GM10248 (cell line): Measurements from ENCODE around the gene NELL1.
"Not testable (repeated sequence)": the region's sequence is repeated elsewhere in the genome, so short reads cannot be mapped to it uniquely, and the experiment has no call there.

Experiments used
- CTCF ChIA-PET: fragments of 300-600 bp; sonication (Branson Sonifier 250); formaldehyde crosslinking; extraction: SDS; loops from one replicate; lab custom pipeline; 2021; ENCODE audit warnings: antibody characterized with exemption; lab: Yijun Ruan, JAX
- POLR2A ChIA-PET: fragments of 350-650 bp; sonication (Branson Sonifier 250); formaldehyde crosslinking; extraction: SDS; loops from one replicate; lab custom pipeline; 2020; ENCODE audit warnings: antibody characterized with exemption; lab: Yijun Ruan, JAX
- DNase-seq: peaks from one replicate; pipeline ENCODE4 v3.0.0; 2012; ENCODE audit errors: extremely low spot score
- TF ChIP-seq, protein P1 (sequence below): IDR thresholded peaks from 2 replicates; pipeline ENCODE4 v1.5.1; 2012; ENCODE audit warnings: mild to moderate bottlenecking, low read depth; ENCODE audit errors: extremely low read depth, missing control alignments, control extremely low read depth

Gene NELL1

GRCh38 chr11:20844630-20845029 is 175.2 kb downstream of the NELL1 start:
- CTCF ChIA-PET: interaction anchor here (1.1 kb wide), 1 partner anchor 16 kb away, joined by 3 read pairs; no protein-coding TSS in a partner anchor
- TF ChIP-seq, protein P1, sequence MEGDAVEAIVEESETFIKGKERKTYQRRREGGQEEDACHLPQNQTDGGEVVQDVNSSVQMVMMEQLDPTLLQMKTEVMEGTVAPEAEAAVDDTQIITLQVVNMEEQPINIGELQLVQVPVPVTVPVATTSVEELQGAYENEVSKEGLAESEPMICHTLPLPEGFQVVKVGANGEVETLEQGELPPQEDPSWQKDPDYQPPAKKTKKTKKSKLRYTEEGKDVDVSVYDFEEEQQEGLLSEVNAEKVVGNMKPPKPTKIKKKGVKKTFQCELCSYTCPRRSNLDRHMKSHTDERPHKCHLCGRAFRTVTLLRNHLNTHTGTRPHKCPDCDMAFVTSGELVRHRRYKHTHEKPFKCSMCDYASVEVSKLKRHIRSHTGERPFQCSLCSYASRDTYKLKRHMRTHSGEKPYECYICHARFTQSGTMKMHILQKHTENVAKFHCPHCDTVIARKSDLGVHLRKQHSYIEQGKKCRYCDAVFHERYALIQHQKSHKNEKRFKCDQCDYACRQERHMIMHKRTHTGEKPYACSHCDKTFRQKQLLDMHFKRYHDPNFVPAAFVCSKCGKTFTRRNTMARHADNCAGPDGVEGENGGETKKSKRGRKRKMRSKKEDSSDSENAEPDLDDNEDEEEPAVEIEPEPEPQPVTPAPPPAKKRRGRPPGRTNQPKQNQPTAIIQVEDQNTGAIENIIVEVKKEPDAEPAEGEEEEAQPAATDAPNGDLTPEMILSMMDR: no peak
- DNase-seq: no peak
- POLR2A ChIA-PET: no interaction called here

DNA sequence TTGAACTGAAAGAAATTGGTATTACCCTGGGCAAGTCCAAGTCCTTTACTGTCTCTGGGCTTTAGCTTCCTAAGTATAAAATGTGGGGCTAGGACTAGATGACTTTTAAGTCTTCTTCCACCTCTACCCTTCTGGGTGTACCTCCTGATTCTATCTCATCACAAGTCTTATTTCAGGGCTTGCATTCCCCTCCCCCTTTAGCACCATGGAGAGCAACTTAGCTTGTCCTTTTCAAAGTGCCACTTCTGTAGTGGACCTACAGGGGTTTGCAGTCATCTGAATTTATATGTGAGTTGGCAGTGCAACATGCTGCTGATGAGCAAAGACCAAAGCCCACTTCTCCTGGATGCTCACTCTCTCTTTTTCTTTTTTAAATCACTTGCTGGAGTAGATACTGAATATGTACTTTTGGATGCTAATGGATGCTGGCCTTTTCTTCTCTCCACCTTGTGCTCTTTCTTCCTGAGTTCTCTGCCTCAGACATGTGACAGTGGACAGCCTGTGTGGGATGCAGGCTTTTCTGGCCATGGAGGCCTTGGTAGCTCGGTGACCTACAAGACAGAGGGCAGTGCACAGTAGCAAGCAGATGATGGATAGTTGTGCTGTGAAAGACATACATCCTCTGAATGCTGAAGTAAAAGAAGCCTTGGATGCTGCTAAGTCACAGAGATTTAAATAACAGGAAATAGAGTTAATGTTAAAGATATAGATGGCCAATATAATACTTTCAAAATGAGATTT is 185.0 kb downstream of the NELL1 start:
- TF ChIP-seq, protein P1: no peak
- ChIA-PET CTCF (no interaction called here), POLR2A (no interaction called here)
- DNase-seq: no peak

DNA sequence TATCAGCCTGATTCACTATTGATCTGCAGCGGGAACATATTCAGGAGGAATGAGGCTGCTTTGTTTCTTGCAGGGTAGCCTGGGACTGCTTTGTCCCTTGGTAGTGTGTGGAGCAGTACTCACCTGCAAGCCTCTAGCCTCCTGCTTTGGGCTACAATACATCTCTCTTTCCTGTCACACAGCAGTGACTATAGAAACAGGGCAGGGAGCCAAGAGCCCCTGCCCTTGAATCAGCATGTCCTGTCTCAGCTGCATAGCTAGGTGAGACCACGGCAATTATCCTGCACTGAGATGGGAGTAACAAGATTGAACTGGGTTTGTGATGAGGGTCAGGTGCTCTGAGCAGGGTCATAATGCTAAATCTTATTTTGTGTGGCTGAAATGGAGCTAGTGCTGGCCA is 191.9 kb downstream of the NELL1 start:
- no peak for DNase-seq
- ChIA-PET CTCF (no interaction called here), POLR2A (no interaction called here)
- TF ChIP-seq, protein P1: no peak

DNA sequence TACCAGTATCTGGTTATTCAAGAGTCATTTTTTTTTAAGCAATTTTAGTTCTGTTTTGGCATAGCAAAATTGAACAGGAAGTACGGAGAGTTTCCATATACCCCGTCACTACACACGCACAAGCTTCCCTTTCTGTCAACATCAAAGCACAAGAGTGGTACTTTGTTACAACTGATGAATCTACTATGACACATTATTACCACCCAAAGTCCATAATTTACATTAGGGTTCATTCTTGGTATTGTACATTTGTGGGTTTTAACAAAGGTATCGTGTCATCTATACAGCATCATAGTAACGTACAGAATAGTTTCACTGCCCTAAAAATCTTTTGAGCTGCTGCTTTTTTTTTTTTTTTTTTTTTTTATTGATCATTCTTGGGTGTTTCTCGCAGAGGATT is 192.9 kb downstream of the NELL1 start:
- DNase-seq, POLR2A ChIA-PET, CTCF ChIA-PET: not testable (repeated sequence)

DNA sequence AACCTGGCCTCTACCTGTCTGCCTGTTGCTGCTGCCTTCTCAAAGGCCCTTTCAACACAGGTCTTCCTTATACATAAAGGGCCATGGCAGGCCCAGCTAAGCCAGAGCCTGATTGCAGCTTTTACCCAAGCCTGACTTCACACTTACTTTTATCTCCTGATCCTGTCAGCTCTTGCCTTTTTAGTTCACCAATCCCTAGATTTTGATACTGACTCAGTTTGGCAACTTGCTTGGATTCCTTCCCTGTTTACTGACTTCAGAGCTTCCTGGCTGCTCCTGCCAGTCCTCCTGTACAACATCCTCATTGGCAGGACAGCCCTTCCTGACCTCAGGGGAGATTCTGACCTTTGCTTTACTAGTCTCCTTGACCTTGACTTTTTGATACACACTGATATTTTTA is 195.2 kb downstream of the NELL1 start:
- no peak for DNase-seq
- ChIA-PET CTCF (interaction anchor here (0.9 to 1.5 kb wide), 2 partner anchors 12 to 17 kb away, joined by 3 to 5 read pairs; no protein-coding TSS in a partner anchor), POLR2A (no interaction called here)
- TF ChIP-seq, protein P1: no peak

DNA sequence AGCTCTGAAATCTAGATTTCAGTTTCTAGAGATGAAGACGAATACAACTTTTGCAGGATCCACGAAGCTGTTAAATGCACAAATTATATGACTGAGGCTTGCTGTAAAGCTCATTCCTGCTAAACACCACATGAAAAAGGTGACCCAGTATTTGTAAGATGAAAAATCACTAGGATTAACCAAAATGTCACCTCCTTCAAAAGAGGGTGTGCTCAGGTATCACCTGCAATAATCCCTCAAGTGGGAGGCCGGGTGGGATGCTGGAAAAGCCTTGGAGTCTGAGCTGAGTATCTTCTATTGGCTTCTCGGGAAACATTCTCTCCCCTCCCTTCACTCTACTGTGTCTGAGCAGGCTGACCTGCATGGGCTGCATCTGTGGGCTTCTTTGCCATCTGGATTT is 195.8 kb downstream of the NELL1 start:
- no peak for DNase-seq
- CTCF ChIA-PET: interaction anchor here (0.9 to 1.5 kb wide), 2 partner anchors 13 to 17 kb away, joined by 3 to 5 read pairs; no protein-coding TSS in a partner anchor
- POLR2A ChIA-PET: no interaction called here
- TF ChIP-seq, protein P1: no peak

- no peak for DNase-seq
- ChIA-PET POLR2A (no interaction called here), CTCF (no interaction called here)
- TF ChIP-seq, protein P1: no peak
These were observed 199.7 kb downstream of the NELL1 start for GRCh38 chr11:20869123-20869522.
